ENCODE data around the gene CYBC1.
A peak's percentile ranks its signal among the peaks of the same experiment; 100 is the strongest.

Gene CYBC1

GRCh38 chr17:82433560-82434215, 16.9 kb downstream of the CYBC1 start:
- TF ChIP-seq CTCF (IDR thresholded peaks at IDR 0.05; ENCODE audit: low read depth, low read length) = no peak
- H3K27me3 ChIP-seq = no peaks in the 10 kb centered on the region
- DNase-seq = no peak
- H3K4me1 ChIP-seq = no peaks in the 10 kb centered on the region
- no peak overlapping the region for H3K4me3 ChIP-seq (ENCODE audit: low read depth, low read length)
- no peaks in the 10 kb centered on the region for H3K9me3 ChIP-seq
- H3K36me3 ChIP-seq = no peaks in the 10 kb centered on the region

GRCh38 chr17:82432017-82432416, 18.5 kb downstream of the CYBC1 start:
- H3K4me1 ChIP-seq = no peaks in the 10 kb centered on the region
- H3K4me3 ChIP-seq (ENCODE audit: low read depth, low read length) = no peak overlapping the region
- no peaks in the 10 kb centered on the region for H3K36me3 ChIP-seq
- no peaks in the 10 kb centered on the region for H3K27me3 ChIP-seq
- no peak for TF ChIP-seq CTCF (IDR thresholded peaks at IDR 0.05; ENCODE audit: low read depth, low read length)
- no peak for DNase-seq
- H3K9me3 ChIP-seq = no peaks in the 10 kb centered on the region

GRCh38 chr17:82429824-82430223, 20.7 kb downstream of the CYBC1 start:
- no peak for DNase-seq
- Histone ChIP-seq H3K36me3 (no peaks in the 10 kb centered on the region), H3K27me3 (no peaks in the 10 kb centered on the region), H3K9me3 (no peaks in the 10 kb centered on the region), H3K4me1 (no peaks in the 10 kb centered on the region), H3K4me3 (ENCODE audit: low read depth, low read length) (no peak overlapping the region)
- no peak for TF ChIP-seq CTCF (IDR thresholded peaks at IDR 0.05; ENCODE audit: low read depth, low read length)

GRCh38 chr17:82428546-82428945, 22.0 kb downstream of the CYBC1 start:
- H3K4me3 ChIP-seq (ENCODE audit: low read depth, low read length) = no peak overlapping the region

GRCh38 chr17:82424863-82425159, 25.7 kb downstream of the CYBC1 start:
- Histone ChIP-seq H3K9me3 (no peaks in the 10 kb centered on the region), H3K27me3 (no peaks in the 10 kb centered on the region), H3K36me3 (peaks cover 6% of the 10 kb centered on the region), H3K4me3 (ENCODE audit: low read depth, low read length) (no peak overlapping the region), H3K4me1 (no peaks in the 10 kb centered on the region)
- TF ChIP-seq CTCF (IDR thresholded peaks at IDR 0.05; ENCODE audit: low read depth, low read length) = no peak
- no peak for DNase-seq

More at GRCh38 chr17:82428546-82428945, 22.0 kb downstream of the CYBC1 start:
- no peak for TF ChIP-seq CTCF (IDR thresholded peaks at IDR 0.05; ENCODE audit: low read depth, low read length)
- no peaks in the 10 kb centered on the region for H3K36me3 ChIP-seq
- no peak for DNase-seq
- H3K4me1 ChIP-seq = no peaks in the 10 kb centered on the region
- H3K9me3 ChIP-seq = no peaks in the 10 kb centered on the region
- H3K27me3 ChIP-seq = no peaks in the 10 kb centered on the region

GRCh38 chr17:82424001-82424862, 26.3 kb downstream of the CYBC1 start:
- H3K27me3 ChIP-seq = no peaks in the 10 kb centered on the region
- H3K36me3 ChIP-seq = peaks cover 6% of the 10 kb centered on the region
- no peaks in the 10 kb centered on the region for H3K4me1 ChIP-seq
- H3K9me3 ChIP-seq = no peaks in the 10 kb centered on the region
- H3K4me3 ChIP-seq (ENCODE audit: low read depth, low read length) = no peak overlapping the region
- peak; percentile 70 for TF ChIP-seq CTCF (IDR thresholded peaks at IDR 0.05; ENCODE audit: low read depth, low read length)
- DNase-seq = no peak
